OCI-LY1 (cell line): ENCODE measurements around the gene POLR3H.

Experiments used
- CTCF ChIP-seq: fragments of 200-600 bp; sonication (generic), shearing (Covaris generic); IDR thresholded peaks from 2 replicates; pipeline ENCODE4 v1.5.1; 2017; ENCODE audit warnings: mild to moderate bottlenecking, antibody characterized with exemption, low read length, moderate library complexity, mixed read lengths
- EZH2 ChIP-seq: fragments of 200-600 bp; sonication (generic), shearing (Covaris generic); IDR thresholded peaks from 2 replicates; pipeline ENCODE4 v1.8.0; 2017; ENCODE audit warnings: borderline replicate concordance, mixed run types, mild to moderate bottlenecking, antibody characterized with exemption, low read length, moderate library complexity, mixed read lengths

GRCh38 chr22:41501209-41501608 is 43.1 kb downstream of the POLR3H start:
- TF ChIP-seq CTCF (peak; percentile 71), EZH2 (no peak)
